ENCODE data around the gene NEMP2. TPM values are rescaled to one million over a fixed set of nuclear protein-coding genes. Genes with fewer than 3 reads are reported as not detected.
A peak's percentile ranks its signal among the peaks of the same experiment; 100 is the strongest.

The NEMP2 gene
- total RNA-seq, 2 experiments from 2014 or later, result 11.6 to 12.2 TPM

DNA sequence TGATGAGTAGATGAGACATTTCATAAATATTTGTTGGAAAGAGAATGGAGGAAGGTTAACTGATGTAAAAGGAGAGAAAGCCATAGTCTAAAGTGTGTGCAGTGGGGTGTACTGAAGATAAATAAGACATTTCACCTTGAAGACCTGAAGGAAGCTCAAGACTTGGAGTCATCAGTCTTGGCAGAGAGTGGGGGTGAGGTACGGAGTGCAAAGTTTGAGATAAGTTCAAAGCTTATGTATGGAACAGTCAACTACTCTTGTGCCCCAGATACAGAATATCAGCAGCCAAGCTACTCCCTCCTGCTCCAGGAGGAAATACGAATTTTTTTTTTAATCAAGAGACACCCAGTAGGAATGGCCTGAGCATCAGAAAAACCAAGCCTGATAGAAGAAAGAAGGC is 30.3 kb upstream of the NEMP2 start:
- DNase-seq, result no peak
- no peak for ATAC-seq (ENCODE audit: poor library complexity)
- Histone ChIP-seq H3K4me1 (ENCODE audit: insufficient read depth, low read length) (peaks cover 4% of the 10 kb centered on the region), H3K4me3 (ENCODE audit: low read length) (no peak overlapping the region), H3K27me3 (ENCODE audit: control insufficient read depth in 1 of 2, insufficient read depth in 2 of 2, low read length in 2 of 2) (no peaks in the 10 kb centered on the region), H3K36me3 (ENCODE audit: insufficient read depth, low read length) (no peaks in the 10 kb centered on the region), H3K9me3 (ENCODE audit: control insufficient read depth in 1 of 2, insufficient read depth in 1 of 2, low read length in 2 of 2) (peaks cover 7 to 17% of the 10 kb centered on the region in 2 experiments), H3K27ac (ENCODE audit: low read depth in 1 of 2, low read length in 2 of 2) (no peak overlapping the region)
- Mint-ChIP-seq H3K9me3 (peaks cover 4% of the 10 kb centered on the region), H3K27ac (no peak overlapping the region), H3K4me1 (ENCODE audit: low read depth) (peaks cover 16% of the 10 kb centered on the region), H3K36me3 (ENCODE audit: low read depth) (no peaks in the 10 kb centered on the region), H3K4me3 (no peak overlapping the region), H3K27me3 (no peaks in the 10 kb centered on the region)
- TF ChIP-seq CTCF (IDR thresholded peaks at IDR 0.05), result no peak
- intact Hi-C loops (cut with DNase I, micrococcal nuclease), result no loop called here
- ChIA-PET CTCF (no interaction called here), POLR2A (interaction anchor here (1.1 kb wide), 1 partner anchor 18 kb away, joined by 3 read pairs; no protein-coding TSS in a partner anchor)

DNA sequence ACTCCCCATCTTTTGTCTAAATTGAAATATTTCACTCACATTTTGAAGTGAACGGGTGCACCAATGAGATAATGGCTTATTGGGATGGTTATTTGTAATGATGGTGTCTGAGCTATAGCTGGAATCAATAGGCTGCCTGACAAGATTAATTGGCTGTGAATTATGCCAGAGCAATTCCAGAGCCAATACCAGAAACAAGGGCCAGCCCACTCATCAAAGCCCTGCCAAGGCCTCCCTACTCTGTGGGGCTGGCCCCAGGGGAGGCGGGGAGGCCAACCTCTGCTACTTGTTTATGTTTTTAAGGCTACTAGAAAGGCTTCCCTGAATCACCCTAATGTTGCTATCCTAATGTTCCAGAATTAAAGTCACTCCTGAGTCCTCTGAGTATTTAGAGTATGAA is 29.1 kb upstream of the NEMP2 start:
- H3K9me3 ChIP-seq (ENCODE audit: control insufficient read depth in 1 of 2, insufficient read depth in 1 of 2, low read length in 2 of 2), result peaks cover 7 to 17% of the 10 kb centered on the region in 2 experiments
- DNase-seq (no peak), ATAC-seq (ENCODE audit: poor library complexity) (no peak)
- H3K36me3 ChIP-seq (ENCODE audit: insufficient read depth, low read length), result no peaks in the 10 kb centered on the region
- H3K4me3 Mint-ChIP-seq, result no peak overlapping the region
- H3K4me1 Mint-ChIP-seq (ENCODE audit: low read depth), result peaks cover 16% of the 10 kb centered on the region
- intact Hi-C loops (cut with DNase I, micrococcal nuclease), result no loop called here
- H3K36me3 Mint-ChIP-seq (ENCODE audit: low read depth), result no peaks in the 10 kb centered on the region
- H3K27me3 Mint-ChIP-seq, result no peaks in the 10 kb centered on the region
- H3K27ac ChIP-seq (ENCODE audit: low read depth in 1 of 2, low read length in 2 of 2), result no peak overlapping the region
- peaks cover 4% of the 10 kb centered on the region for H3K4me1 ChIP-seq (ENCODE audit: insufficient read depth, low read length)
- CTCF ChIA-PET, result no interaction called here
- POLR2A ChIA-PET, result interaction anchor here (0.6 to 1.1 kb wide), 2 partner anchors 12 to 17 kb away, joined by 3 read pairs; no protein-coding TSS in a partner anchor
- peaks cover 4% of the 10 kb centered on the region for H3K9me3 Mint-ChIP-seq
- TF ChIP-seq CTCF (IDR thresholded peaks at IDR 0.05), result no peak
- H3K4me3 ChIP-seq (ENCODE audit: low read length), result no peak overlapping the region
- no peaks in the 10 kb centered on the region for H3K27me3 ChIP-seq (ENCODE audit: control insufficient read depth in 1 of 2, insufficient read depth in 2 of 2, low read length in 2 of 2)
- no peak overlapping the region for H3K27ac Mint-ChIP-seq

DNA sequence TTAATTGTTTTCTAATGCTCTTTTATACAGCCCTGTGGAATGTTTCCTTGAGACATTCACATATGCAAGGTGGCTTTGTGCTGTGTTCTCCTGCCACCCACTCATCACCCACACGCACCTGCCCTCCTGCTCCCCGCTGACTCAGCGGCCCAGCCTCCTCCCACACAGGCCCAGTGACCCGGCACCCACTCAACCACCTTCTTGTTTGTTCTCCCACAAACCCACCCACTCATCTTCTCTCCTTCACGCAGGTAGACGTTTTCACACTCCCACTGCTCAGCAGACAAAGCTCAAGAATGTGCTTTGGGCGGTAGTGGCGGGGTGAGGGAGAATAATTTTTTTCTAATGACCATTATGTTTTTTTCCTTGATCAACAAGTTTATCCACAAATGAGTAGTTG is 28.6 kb upstream of the NEMP2 start:
- no peaks in the 10 kb centered on the region for H3K36me3 Mint-ChIP-seq (ENCODE audit: low read depth)
- TF ChIP-seq CTCF (IDR thresholded peaks at IDR 0.05), result no peak
- Histone ChIP-seq H3K9me3 (ENCODE audit: control insufficient read depth in 1 of 2, insufficient read depth in 1 of 2, low read length in 2 of 2) (peaks cover 7 to 15% of the 10 kb centered on the region in 2 experiments), H3K4me3 (ENCODE audit: low read length) (no peak overlapping the region), H3K27ac (ENCODE audit: low read depth in 1 of 2, low read length in 2 of 2) (no peak overlapping the region), H3K27me3 (ENCODE audit: control insufficient read depth in 1 of 2, insufficient read depth in 2 of 2, low read length in 2 of 2) (no peaks in the 10 kb centered on the region), H3K36me3 (ENCODE audit: insufficient read depth, low read length) (no peaks in the 10 kb centered on the region), H3K4me1 (ENCODE audit: insufficient read depth, low read length) (peaks cover 4% of the 10 kb centered on the region)
- H3K4me1 Mint-ChIP-seq (ENCODE audit: low read depth), result peaks cover 16% of the 10 kb centered on the region
- ATAC-seq (ENCODE audit: poor library complexity), result peak; percentile 51
- H3K27ac Mint-ChIP-seq, result peak overlapping the region; percentile 14
- peak in 4 of 14 experiments; percentile 10 to 55 (median 18) for DNase-seq
- POLR2A ChIA-PET, result interaction anchor here (0.6 to 2.1 kb wide), 3 partner anchors 11 to 30 kb away, joined by 3 to 9 read pairs (median 3); no protein-coding TSS in a partner anchor
- CTCF ChIA-PET, result no interaction called here
- peaks cover 3% of the 10 kb centered on the region for H3K9me3 Mint-ChIP-seq
- H3K27me3 Mint-ChIP-seq, result no peaks in the 10 kb centered on the region
- intact Hi-C loops (cut with DNase I, micrococcal nuclease), result no loop called here
- no peak overlapping the region for H3K4me3 Mint-ChIP-seq
